ENCODE measurements around the gene FIGLA. TPM values are rescaled to one million over a fixed set of nuclear protein-coding genes. Genes with fewer than 3 reads are reported as not detected.

Gene FIGLA
- total RNA-seq, 1 experiment from 2014 or later: not detected

- TF ChIP-seq, protein P1, sequence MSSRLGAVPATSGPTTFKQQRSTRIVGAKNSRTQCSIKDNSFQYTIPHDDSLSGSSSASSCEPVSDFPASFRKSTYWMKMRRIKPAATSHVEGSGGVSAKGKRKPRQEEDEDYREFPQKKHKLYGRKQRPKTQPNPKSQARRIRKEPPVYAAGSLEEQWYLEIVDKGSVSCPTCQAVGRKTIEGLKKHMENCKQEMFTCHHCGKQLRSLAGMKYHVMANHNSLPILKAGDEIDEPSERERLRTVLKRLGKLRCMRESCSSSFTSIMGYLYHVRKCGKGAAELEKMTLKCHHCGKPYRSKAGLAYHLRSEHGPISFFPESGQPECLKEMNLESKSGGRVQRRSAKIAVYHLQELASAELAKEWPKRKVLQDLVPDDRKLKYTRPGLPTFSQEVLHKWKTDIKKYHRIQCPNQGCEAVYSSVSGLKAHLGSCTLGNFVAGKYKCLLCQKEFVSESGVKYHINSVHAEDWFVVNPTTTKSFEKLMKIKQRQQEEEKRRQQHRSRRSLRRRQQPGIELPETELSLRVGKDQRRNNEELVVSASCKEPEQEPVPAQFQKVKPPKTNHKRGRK (CRISPR knock-in tag; IDR thresholded peaks at IDR 0.05; ENCODE audit: borderline replicate concordance): no peak
- no peak for TF ChIP-seq ZNF232 (CRISPR knock-in tag; IDR thresholded peaks at IDR 0.05)
- TF ChIP-seq AR (CRISPR knock-in tag; IDR thresholded peaks at IDR 0.05): no peak
- no peak for TF ChIP-seq E2F4 (CRISPR knock-in tag; IDR thresholded peaks at IDR 0.05; ENCODE audit: borderline replicate concordance, low read depth)
Observed at GRCh38 chr2:70820499-70820898, 30.1 kb upstream of the FIGLA start, which contains the start of gene CLEC4F (continued).

GRCh38 chr2:70817284-70817954 lies 27.0 kb upstream of the FIGLA start:
- ChIA-PET POLR2A (no interaction called here), CTCF (no interaction called here)
- H3K4me3 Mint-ChIP-seq: no peak overlapping the region
- no peak for TF ChIP-seq ZSCAN18 (CRISPR knock-in tag; IDR thresholded peaks at IDR 0.05)
- TF ChIP-seq PREB (CRISPR knock-in tag; IDR thresholded peaks at IDR 0.05; ENCODE audit: borderline replicate concordance): no peak
- TF ChIP-seq ZNF219 (CRISPR knock-in tag; IDR thresholded peaks at IDR 0.05; ENCODE audit: borderline replicate concordance): no peak
- no peak for TF ChIP-seq NR3C1 (CRISPR knock-in tag; conservative IDR thresholded peaks at IDR 0.05; ENCODE audit: low read depth)
- TF ChIP-seq CREM (CRISPR knock-in tag; IDR thresholded peaks at IDR 0.05): no peak
- TF ChIP-seq CDX4 (CRISPR knock-in tag; IDR thresholded peaks at IDR 0.05; ENCODE audit: borderline replicate concordance): no peak
- no peak for TF ChIP-seq ATF6 (CRISPR knock-in tag; IDR thresholded peaks at IDR 0.05)
- TF ChIP-seq ZBTB21 (CRISPR knock-in tag; IDR thresholded peaks at IDR 0.05; ENCODE audit: borderline replicate concordance): no peak
- no peak for TF ChIP-seq AFF4 (CRISPR knock-in tag; IDR thresholded peaks at IDR 0.05; ENCODE audit: borderline replicate concordance)
- no peak for TF ChIP-seq ESRRA (CRISPR knock-in tag; IDR thresholded peaks at IDR 0.05; ENCODE audit: borderline replicate concordance)
- no peak for TF ChIP-seq ZNF671 (CRISPR knock-in tag; IDR thresholded peaks at IDR 0.05)
- no peak for TF ChIP-seq JAZF1 (CRISPR knock-in tag; IDR thresholded peaks at IDR 0.05)
- TF ChIP-seq SOX15 (CRISPR knock-in tag; IDR thresholded peaks at IDR 0.05): no peak

More at GRCh38 chr2:70817284-70817954, 27.0 kb upstream of the FIGLA start:
- Mint-ChIP-seq H3K27me3 (ENCODE audit: low read depth) (peaks cover 44% of the 10 kb centered on the region), H3K27ac (no peak overlapping the region), H3K36me3 (no peaks in the 10 kb centered on the region), H3K4me1 (no peaks in the 10 kb centered on the region), H3K9me3 (no peaks in the 10 kb centered on the region)
- ATAC-seq (no peak), DNase-seq (ENCODE audit: low spot score) (no peak)

Data from WTC11 (cell line).